ENCODE results near the gene PCDHGA11. TPM values are rescaled to one million over a fixed set of nuclear protein-coding genes. Genes with fewer than 3 reads are reported as not detected.
"Not testable (repeated sequence)": the region's sequence is repeated elsewhere in the genome, so short reads cannot be mapped to it uniquely, and the experiment has no call there.

The PCDHGA11 gene
- total RNA-seq, 4 donors from 2014 or later = 1.1 to 4.2 (median 3.5) TPM

DNA sequence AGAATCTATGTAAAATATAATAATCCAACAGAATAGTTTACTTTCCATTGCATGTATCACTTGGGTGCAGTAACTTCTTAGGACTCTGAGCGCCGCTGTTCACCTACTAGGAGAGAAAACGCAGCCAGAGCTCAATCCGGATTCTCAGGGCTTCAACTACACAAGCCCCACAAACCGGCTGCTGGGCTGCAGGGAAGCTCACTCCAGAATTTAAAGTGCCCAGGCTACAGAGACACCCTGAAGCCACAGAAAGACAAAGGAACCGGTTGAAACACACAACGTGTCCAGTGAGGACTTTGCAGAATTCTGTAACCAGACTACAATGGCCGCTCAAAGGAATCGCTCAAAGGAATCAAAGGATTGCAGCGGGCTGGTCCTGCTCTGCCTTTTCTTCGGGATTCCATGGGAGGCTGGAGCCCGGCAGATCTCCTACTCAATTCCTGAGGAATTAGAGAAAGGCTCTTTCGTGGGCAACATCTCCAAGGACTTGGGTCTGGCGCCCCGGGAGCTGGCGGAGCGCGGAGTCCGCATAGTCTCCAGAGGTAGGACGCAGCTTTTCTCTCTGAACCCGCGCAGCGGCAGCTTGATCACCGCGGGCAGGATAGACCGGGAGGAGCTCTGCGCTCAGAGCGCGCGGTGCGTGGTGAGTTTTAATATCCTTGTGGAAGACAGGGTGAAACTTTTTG, 7.9 kb upstream of the PCDHGA11 start, which contains the start of gene PCDHGA10:
PCDHGA10 (plus strand) TSS at position 134 of the 686 bp plus-strand sequence; CDS start at position 323, 189 bp downstream.
- Histone ChIP-seq H3K9me3 (peaks cover 4 to 96% (median 86%) of the 10 kb centered on the region in 3 donors), H3K27me3 (peaks cover 0 to 44% (median 0%) of the 10 kb centered on the region in 4 donors), H3K36me3 (peaks cover 0 to 8% (median 0%) of the 10 kb centered on the region in 3 donors), H3K4me1 (peaks cover 0 to 4% (median 0%) of the 10 kb centered on the region in 3 donors), H3K4me3 (peak within 1 kb of the TSS; percentile 20 to 56 (median 36)), H3K27ac (peak within 1 kb of the TSS in 1 of 4 donors; percentile 30)
- WGBS, 2 donors = 20 to 27% methylated on average over 18 to 26 of the region's 31 CpGs
- TF ChIP-seq POLR2A (IDR thresholded peaks at IDR 0.05) (no peak), CTCF (IDR thresholded peaks at IDR 0.05) (peak in 4 of 6 experiments; percentile 36 to 64 (median 57))
- intact Hi-C loops (cut with DNase I) = loop anchor here (10.0 kb wide), 2 partner anchors 112 to 142 kb away; no protein-coding TSS in a partner anchor
- DNase-seq = no peak

DNA sequence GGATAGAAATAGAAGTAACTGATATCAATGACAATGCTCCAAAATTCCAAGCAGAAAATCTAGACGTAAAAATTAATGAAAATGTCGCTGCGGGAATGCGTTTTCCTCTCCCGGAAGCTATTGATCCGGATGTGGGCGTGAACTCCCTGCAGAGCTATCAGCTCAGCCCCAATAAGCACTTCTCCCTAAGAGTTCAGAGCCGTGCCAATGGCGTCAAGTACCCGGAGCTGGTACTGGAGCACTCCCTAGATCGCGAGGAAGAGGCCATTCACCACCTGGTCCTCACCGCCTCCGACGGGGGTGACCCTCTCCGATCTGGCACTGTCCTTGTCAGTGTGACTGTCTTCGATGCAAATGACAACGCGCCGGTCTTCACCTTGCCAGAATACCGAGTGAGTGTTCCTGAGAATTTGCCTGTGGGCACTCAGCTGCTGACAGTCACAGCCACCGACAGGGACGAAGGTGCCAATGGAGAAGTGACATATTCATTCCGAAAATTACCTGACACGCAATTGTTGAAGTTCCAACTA, 7.2 kb upstream of the PCDHGA11 start:
- no peak for DNase-seq
- Histone ChIP-seq H3K4me3 (peak overlapping the region; percentile 20 to 56 (median 36)), H3K27ac (peak overlapping the region in 1 of 4 donors; percentile 30), H3K9me3 (peaks cover 4 to 96% (median 86%) of the 10 kb centered on the region in 3 donors), H3K36me3 (peaks cover 0 to 8% (median 0%) of the 10 kb centered on the region in 3 donors), H3K27me3 (peaks cover 0 to 39% (median 0%) of the 10 kb centered on the region in 4 donors), H3K4me1 (peaks cover 0 to 4% (median 0%) of the 10 kb centered on the region in 3 donors)
- TF ChIP-seq POLR2A (IDR thresholded peaks at IDR 0.05) (no peak), CTCF (IDR thresholded peaks at IDR 0.05) (no peak)
- WGBS, 2 donors = 21 to 25% methylated on average over 16 to 25 of the region's 25 CpGs
- intact Hi-C loops (cut with DNase I) = loop anchor here (10.0 kb wide), 2 partner anchors 111 to 141 kb away; no protein-coding TSS in a partner anchor

GRCh38 chr5:141414548-141415274, 6.1 kb upstream of the PCDHGA11 start:
- not testable (repeated sequence) for H3K4me3 ChIP-seq, H3K4me1 ChIP-seq, DNase-seq, H3K27ac ChIP-seq
- Histone ChIP-seq H3K36me3 (peaks cover 0 to 14% (median 0%) of the 10 kb centered on the region in 3 donors), H3K27me3 (peaks cover 0 to 38% (median 0%) of the 10 kb centered on the region in 4 donors), H3K9me3 (peaks cover 13 to 96% (median 86%) of the 10 kb centered on the region in 3 donors)
- intact Hi-C loops (cut with DNase I) = loop anchor here (10.0 kb wide), 2 partner anchors 110 to 140 kb away; no protein-coding TSS in a partner anchor
- 23 to 32% methylated on average over 2 to 9 of the region's 46 CpGs for WGBS, 2 donors

GRCh38 chr5:141415275-141415618, 5.6 kb upstream of the PCDHGA11 start:
- WGBS, 2 donors = 23 to 28% methylated on average over 7 to 20 of the region's 24 CpGs
- peaks cover 0 to 37% (median 0%) of the 10 kb centered on the region in 4 donors for H3K27me3 ChIP-seq
- not testable (repeated sequence) for DNase-seq, H3K4me3 ChIP-seq, H3K4me1 ChIP-seq, H3K27ac ChIP-seq
- H3K36me3 ChIP-seq = peaks cover 0 to 16% (median 0%) of the 10 kb centered on the region in 3 donors
- peaks cover 19 to 96% (median 85%) of the 10 kb centered on the region in 3 donors for H3K9me3 ChIP-seq
- intact Hi-C loops (cut with DNase I) = loop anchor here (10.0 kb wide), 2 partner anchors 110 to 140 kb away; no protein-coding TSS in a partner anchor

- H3K27ac ChIP-seq = peak within 1 kb of the TSS in 2 of 4 donors; percentile 51 to 56
- not testable (repeated sequence) for H3K36me3 ChIP-seq
- intact Hi-C loops (cut with DNase I) = loop anchor here (10.0 kb wide), 2 partner anchors 107 to 137 kb away; no protein-coding TSS in a partner anchor
These were observed 3.2 kb upstream of the PCDHGA11 start, which contains the start of gene PCDHGB7 for GRCh38 chr5:141417494-141418172. Gene PCDHGB7, plus strand, starts transcription at chr5:141417677. Its CDS starts 183 bp downstream, at chr5:141417860.

More at GRCh38 chr5:141417494-141418172, 3.2 kb upstream of the PCDHGA11 start, which contains the start of gene PCDHGB7:
- peak; percentile 23 to 67 (median 58) for TF ChIP-seq CTCF (IDR thresholded peaks at IDR 0.05)
- peaks cover 0 to 51% (median 0%) of the 10 kb centered on the region in 4 donors for H3K27me3 ChIP-seq
- peaks cover 23 to 100% (median 94%) of the 10 kb centered on the region in 3 donors for H3K9me3 ChIP-seq
- peak within 1 kb of the TSS in 3 of 4 donors; percentile 42 to 57 (median 45) for H3K4me3 ChIP-seq
- not testable (repeated sequence) for H3K4me1 ChIP-seq, DNase-seq
- 20 to 22% methylated on average over 17 to 22 of the region's 47 CpGs for WGBS, 2 donors
